Stimulated activated CD8-positive, alpha-beta memory T cell treated with anti-CD3 and anti-CD28 coated beads, Interleukin-15, amount 100 ng/mL, for 1 hour (primary cell): ENCODE measurements around the gene RNASEH1.
"Not testable (repeated sequence)": the region's sequence is repeated elsewhere in the genome, so short reads cannot be mapped to it uniquely, and the experiment has no call there.

Experiments used
- DNase-seq: peaks from one replicate; pipeline ENCODE4 v3.0.0-alpha.2; 2020; ENCODE audit warnings: low read depth

RNASEH1 gene

GRCh38 chr2:3518496-3519254, 39.5 kb downstream of the RNASEH1 start:
- peak; percentile 94 for DNase-seq

GRCh38 chr2:3517948-3518495, 40.1 kb downstream of the RNASEH1 start:
- no peak for DNase-seq

DNA sequence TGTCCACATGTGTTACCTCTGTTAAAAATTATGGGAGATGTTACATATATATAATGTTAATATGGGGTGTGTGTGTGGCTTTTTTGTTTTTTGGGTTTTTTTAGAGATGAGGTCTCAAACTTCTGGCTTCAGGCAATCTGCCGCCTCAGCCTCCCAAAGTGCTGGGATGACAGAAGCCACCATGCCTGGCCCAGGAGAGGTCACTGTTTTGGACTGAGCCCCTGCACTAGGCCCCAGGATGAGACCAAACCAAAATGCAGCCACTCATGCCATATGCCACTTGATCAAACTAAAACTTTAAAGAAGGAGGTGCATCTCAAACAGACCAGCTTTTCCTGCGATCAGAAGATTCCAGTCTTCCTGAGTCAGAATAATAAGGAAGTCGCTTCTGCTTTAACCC, 41.3 kb downstream of the RNASEH1 start:
- no peak for DNase-seq

DNA sequence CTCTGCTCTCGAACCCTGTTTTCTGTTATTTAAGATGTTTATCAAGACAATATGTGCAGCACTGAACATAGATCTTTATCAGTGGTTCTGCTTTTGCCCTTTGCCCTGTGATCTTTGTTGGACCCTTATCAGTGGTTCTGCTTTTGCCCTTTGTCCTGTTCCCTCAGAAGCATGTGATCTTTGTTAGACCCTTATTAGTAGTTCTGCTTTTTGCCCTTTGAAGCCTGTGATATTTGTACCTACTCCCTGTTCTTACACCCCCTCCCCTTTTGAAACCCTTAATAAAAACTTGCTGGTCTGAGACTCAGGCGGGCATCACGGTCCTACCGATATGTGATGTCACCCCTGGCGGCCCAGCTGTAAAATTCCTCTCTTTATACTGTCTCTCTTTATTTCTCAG, 42.7 kb downstream of the RNASEH1 start:
- not testable (repeated sequence) for DNase-seq

DNA sequence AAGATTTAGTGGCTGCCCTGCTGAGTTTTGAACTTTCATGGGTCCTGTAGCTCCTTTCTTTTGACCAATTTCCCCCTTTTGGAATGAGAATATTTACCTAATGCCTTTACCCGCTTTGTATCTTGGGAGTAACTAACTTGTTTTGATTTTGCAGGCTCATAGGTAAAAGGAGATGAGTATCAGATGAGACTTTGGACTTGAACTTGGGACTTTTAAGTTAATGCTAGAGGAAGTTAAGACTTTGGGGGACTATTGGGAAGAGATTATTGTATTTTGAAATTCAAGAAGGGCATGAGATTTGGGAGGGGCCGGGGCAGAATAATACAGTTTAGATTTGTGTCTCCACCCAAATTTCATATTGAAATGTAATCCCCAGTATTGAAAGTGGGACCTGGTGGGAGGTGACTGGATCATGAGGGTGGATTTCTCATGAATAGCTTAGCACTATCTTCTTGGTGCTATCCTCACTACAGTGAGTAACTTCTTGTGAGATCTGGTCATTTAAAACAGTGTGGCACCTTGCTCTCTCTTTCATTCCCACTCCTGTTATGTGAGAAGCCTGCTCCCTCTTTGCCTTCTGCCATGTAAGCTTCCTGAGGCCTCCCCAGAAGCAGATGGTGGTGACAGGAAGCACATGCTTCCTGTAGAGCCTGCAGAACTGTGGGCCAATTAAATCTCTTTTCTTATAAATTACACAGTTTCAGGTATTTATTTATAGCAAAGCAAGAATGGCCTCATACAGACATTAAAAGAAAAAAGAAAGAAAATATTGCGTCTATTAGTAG, 44.9 kb downstream of the RNASEH1 start:
- no peak for DNase-seq

DNA sequence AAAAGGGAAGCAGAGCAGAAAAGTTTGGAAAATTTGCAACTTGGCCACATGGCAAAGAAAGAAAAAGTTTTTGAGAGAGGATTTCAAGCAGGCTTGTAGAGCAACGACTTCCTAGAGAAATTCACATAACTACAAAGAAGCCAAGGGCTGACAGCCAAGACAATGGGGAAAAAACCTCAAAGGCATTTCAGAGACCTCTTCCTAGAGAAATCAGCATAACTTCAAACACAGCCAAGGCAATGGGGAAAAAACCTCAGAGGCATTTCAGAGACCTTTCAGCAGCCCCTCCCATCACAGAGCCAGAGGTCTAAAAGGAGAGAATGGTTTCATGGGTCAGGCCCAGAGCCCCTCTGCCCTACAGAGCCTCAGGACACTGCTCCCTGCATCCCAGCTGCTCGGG, 46.0 kb downstream of the RNASEH1 start:
- no peak for DNase-seq

DNA sequence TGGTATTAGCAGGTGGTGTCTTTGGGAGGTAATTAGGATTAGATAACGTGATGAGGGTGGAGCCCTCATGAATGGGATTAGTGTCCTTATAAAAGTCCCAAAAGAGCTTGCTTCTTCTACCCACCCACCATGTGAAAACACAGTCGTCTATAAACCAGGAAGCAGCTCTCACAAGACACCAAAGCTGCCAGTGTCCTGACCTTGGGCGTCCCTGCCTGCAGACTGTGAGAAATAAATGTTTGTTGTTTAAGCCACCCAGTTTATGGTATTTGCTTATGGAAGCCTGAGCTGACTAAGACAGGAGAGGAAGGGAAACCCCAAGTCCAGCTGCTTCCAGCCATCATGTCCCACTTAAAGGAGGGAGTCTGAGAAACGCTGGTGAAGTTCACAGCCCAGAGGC, 52.4 kb downstream of the RNASEH1 start:
- DNase-seq: no peak

GRCh38 chr2:3504741-3505140, 53.4 kb downstream of the RNASEH1 start:
- DNase-seq: no peak

- no peak for DNase-seq
Observed at GRCh38 chr2:3503483-3503882, 54.6 kb downstream of the RNASEH1 start.

- DNase-seq: no peak
Observed at GRCh38 chr2:3503046-3503445, 55.1 kb downstream of the RNASEH1 start.

GRCh38 chr2:3500326-3500899, 57.7 kb downstream of the RNASEH1 start:
- DNase-seq: no peak

DNA sequence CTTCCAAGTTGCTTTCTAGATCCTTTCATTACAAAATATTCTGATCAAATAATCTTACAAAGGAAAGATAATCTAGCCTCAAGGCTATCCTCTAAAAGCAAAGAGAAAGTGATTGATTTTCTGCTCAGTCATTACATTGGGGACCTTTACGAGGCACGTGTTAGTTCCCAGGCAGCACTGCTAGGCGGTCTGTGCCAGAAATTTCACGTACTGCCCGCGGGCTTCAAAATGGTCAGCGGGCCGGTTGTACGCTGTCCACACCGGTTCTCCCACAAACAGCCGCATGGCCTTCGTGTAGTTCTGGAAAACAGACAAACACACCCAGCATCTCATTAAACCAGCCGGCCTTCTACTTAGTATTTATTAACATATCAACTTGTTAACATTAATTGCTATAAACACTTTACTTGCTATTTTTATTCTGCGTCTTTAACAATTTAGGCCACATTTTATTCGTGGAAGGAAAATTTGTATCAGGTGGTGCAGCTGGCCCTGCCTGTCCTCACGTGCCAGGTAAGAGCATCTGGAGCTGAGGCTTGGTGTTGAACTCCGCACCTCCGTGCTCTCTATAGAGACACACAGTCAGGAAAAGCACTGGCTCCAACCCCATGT, 59.2 kb downstream of the RNASEH1 start:
- DNase-seq: no peak

GRCh38 chr2:3496708-3497080, 61.4 kb downstream of the RNASEH1 start:
- not testable (repeated sequence) for DNase-seq
